NT2/D1 (cell line): ENCODE data around the gene ADAM8.

ENCODE experiments used
- SUZ12 ChIP-seq: IDR thresholded peaks from 2 replicates; pipeline ENCODE4 v1.6.1; 2011; ENCODE audit not compliant: insufficient read length, insufficient read depth; ENCODE audit errors: extremely low read depth
- YY1 ChIP-seq: IDR thresholded peaks from 2 replicates; pipeline ENCODE4 v1.6.1; 2011; ENCODE audit not compliant: insufficient read length, insufficient read depth
- ZNF274 ChIP-seq: IDR thresholded peaks from 2 replicates; pipeline ENCODE4 v1.6.1; 2011; ENCODE audit warnings: mild to moderate bottlenecking, low read depth, low read length

GRCh38 chr10:133303206-133303605 lies 26.5 kb upstream of the ADAM8 start:
- TF ChIP-seq ZNF274 (no peak), YY1 (no peak), SUZ12 (no peak)
